ENCODE results near the gene VAMP1.

VAMP1 gene

GRCh38 chr12:6471989-6472360 is 1.5 kb upstream of the VAMP1 start:
- TF ChIP-seq SIN3A (IDR thresholded peaks at IDR 0.05; ENCODE audit: borderline replicate concordance, insufficient read depth, low read length) (no peak), REST (IDR thresholded peaks at IDR 0.05; ENCODE audit: insufficient read depth in 1 of 2, low read depth in 2 of 2, low read length in 2 of 2) (no peak), TAF1 (IDR thresholded peaks at IDR 0.05; ENCODE audit: borderline replicate concordance, insufficient read depth, low read length) (no peak), FOXP2 (optimal IDR thresholded peaks at IDR 0.05; ENCODE audit: borderline replicate concordance, extremely low read depth, extremely low read length, insufficient read depth) (no peak), POLR2AphosphoS5 (IDR thresholded peaks at IDR 0.05; ENCODE audit: low read depth, low read length) (no peak)

GRCh38 chr12:6469609-6470374 is 685 bp downstream of the VAMP1 start:
- no peak for TF ChIP-seq SIN3A (IDR thresholded peaks at IDR 0.05; ENCODE audit: borderline replicate concordance, insufficient read depth, low read length)
- TF ChIP-seq FOXP2 (optimal IDR thresholded peaks at IDR 0.05; ENCODE audit: borderline replicate concordance, extremely low read depth, extremely low read length, insufficient read depth), result no peak
- no peak for TF ChIP-seq POLR2AphosphoS5 (IDR thresholded peaks at IDR 0.05; ENCODE audit: low read depth, low read length)
- no peak for TF ChIP-seq REST (IDR thresholded peaks at IDR 0.05; ENCODE audit: insufficient read depth in 1 of 2, low read depth in 2 of 2, low read length in 2 of 2)
- TF ChIP-seq TAF1 (IDR thresholded peaks at IDR 0.05; ENCODE audit: borderline replicate concordance, insufficient read depth, low read length), result no peak

GRCh38 chr12:6469092-6469491 is 1.4 kb downstream of the VAMP1 start:
- TF ChIP-seq FOXP2 (optimal IDR thresholded peaks at IDR 0.05; ENCODE audit: borderline replicate concordance, extremely low read depth, extremely low read length, insufficient read depth), result no peak
- no peak for TF ChIP-seq POLR2AphosphoS5 (IDR thresholded peaks at IDR 0.05; ENCODE audit: low read depth, low read length)
- TF ChIP-seq REST (IDR thresholded peaks at IDR 0.05; ENCODE audit: insufficient read depth in 1 of 2, low read depth in 2 of 2, low read length in 2 of 2), result no peak
- no peak for TF ChIP-seq SIN3A (IDR thresholded peaks at IDR 0.05; ENCODE audit: borderline replicate concordance, insufficient read depth, low read length)
- TF ChIP-seq TAF1 (IDR thresholded peaks at IDR 0.05; ENCODE audit: borderline replicate concordance, insufficient read depth, low read length), result no peak

GRCh38 chr12:6468283-6468575 is 2.2 kb downstream of the VAMP1 start:
- TF ChIP-seq REST (IDR thresholded peaks at IDR 0.05; ENCODE audit: insufficient read depth in 1 of 2, low read depth in 2 of 2, low read length in 2 of 2) (no peak), SIN3A (IDR thresholded peaks at IDR 0.05; ENCODE audit: borderline replicate concordance, insufficient read depth, low read length) (no peak)

- TF ChIP-seq POLR2AphosphoS5 (IDR thresholded peaks at IDR 0.05; ENCODE audit: low read depth, low read length) (no peak), FOXP2 (optimal IDR thresholded peaks at IDR 0.05; ENCODE audit: borderline replicate concordance, extremely low read depth, extremely low read length, insufficient read depth) (no peak), TAF1 (IDR thresholded peaks at IDR 0.05; ENCODE audit: borderline replicate concordance, insufficient read depth, low read length) (no peak), SIN3A (IDR thresholded peaks at IDR 0.05; ENCODE audit: borderline replicate concordance, insufficient read depth, low read length) (no peak), REST (IDR thresholded peaks at IDR 0.05; ENCODE audit: insufficient read depth in 1 of 2, low read depth in 2 of 2, low read length in 2 of 2) (no peak)
These were observed 4.3 kb downstream of the VAMP1 start for GRCh38 chr12:6466184-6466573.
